Suprapubic skin (tissue), 4 donors: ENCODE data around the gene HES3. TPM values are rescaled to one million over a fixed set of nuclear protein-coding genes. Genes with fewer than 3 reads are reported as not detected.

Experiments
- DNase-seq, 2 donors: peaks; one replicate each; pipeline ENCODE4 v3.0.0-alpha.2; 2019; ENCODE audit warnings: low spot score in 2 of 2
- H3K27ac ChIP-seq: fragments of 200-600 bp; sonication (generic); one replicate; pipeline ENCODE4 v1.5.1; 2019
- H3K27me3 ChIP-seq: fragments of 200-600 bp; sonication (generic); one replicate; pipeline ENCODE4 v1.5.1; 2019
- H3K36me3 ChIP-seq: fragments of 200-600 bp; sonication (generic); one replicate; pipeline ENCODE4 v1.5.1; 2019
- H3K4me1 ChIP-seq: fragments of 200-600 bp; sonication (generic); one replicate; pipeline ENCODE4 v1.5.1; 2019
- H3K4me3 ChIP-seq: fragments of 200-600 bp; sonication (generic); one replicate; pipeline ENCODE4 v1.5.1; 2019; ENCODE audit warnings: mild to moderate bottlenecking
- H3K9me3 ChIP-seq: fragments of 200-600 bp; sonication (generic); one replicate; pipeline ENCODE4 v1.5.1; 2019
- CTCF ChIP-seq, 2 donors: fragments of 200-600 bp in 1 of 2; fragments of 450-650 bp in 1 of 2; sonication (generic) in 1 of 2; IDR thresholded peaks; one replicate each; pipeline ENCODE4 v1.5.1; 2016 to 2019; ENCODE audit warnings: antibody characterized with exemption in 2 of 2, mild to moderate bottlenecking in 1 of 2, moderate library complexity in 1 of 2
- EP300 ChIP-seq: sonication (generic); formaldehyde crosslinking; IDR thresholded peaks from one replicate; pipeline ENCODE4 v1.6.1; 2017; ENCODE audit warnings: antibody characterized with exemption
- POLR2A ChIP-seq, 2 donors: fragments of 450-650 bp; IDR thresholded peaks; one replicate each; pipeline ENCODE4 v1.6.1; 2017; ENCODE audit warnings: antibody characterized with exemption in 2 of 2, mild to moderate bottlenecking in 2 of 2, moderate library complexity in 2 of 2
- POLR2AphosphoS5 ChIP-seq, 3 donors: sonication (generic); formaldehyde crosslinking; IDR thresholded peaks; one replicate each; pipeline ENCODE4 v1.6.1; 2017; ENCODE audit warnings: antibody characterized with exemption in 3 of 3
- WGBS: methylation state at CpG from one replicate; pipeline ENCODE4 v1.1.5; 2018; 5-methylcytosine and 5-hydroxymethylcytosine counted together
- total RNA-seq, 4 donors: library from RNA; depleted of rRNA; stranded (reverse); fragments of >200 nt; gene quantifications; one replicate each; pipeline ENCODE4 v1.1.0, GENCODE V29; 2016

HES3 gene
- total RNA-seq, 4 donors from 2014 or later = not detected

GRCh38 chr1:6251681-6252373 is 7.8 kb downstream of the HES3 start:
- H3K9me3 ChIP-seq = no peaks in the 10 kb centered on the region
- H3K27me3 ChIP-seq = peaks cover 45% of the 10 kb centered on the region
- peaks cover 16% of the 10 kb centered on the region for H3K36me3 ChIP-seq
- no peak for DNase-seq
- 87% methylated on average over 10 of the region's 15 CpGs for WGBS
- H3K4me3 ChIP-seq = no peak overlapping the region
- TF ChIP-seq POLR2A (IDR thresholded peaks at IDR 0.05) (no peak), POLR2AphosphoS5 (IDR thresholded peaks at IDR 0.05) (no peak), EP300 (no peak), CTCF (IDR thresholded peaks at IDR 0.05) (no peak)
- peaks cover 16% of the 10 kb centered on the region for H3K4me1 ChIP-seq
- H3K27ac ChIP-seq = no peak overlapping the region

GRCh38 chr1:6252374-6252710 is 8.4 kb downstream of the HES3 start:
- Histone ChIP-seq H3K4me3 (no peak overlapping the region), H3K9me3 (no peaks in the 10 kb centered on the region), H3K36me3 (peaks cover 16% of the 10 kb centered on the region), H3K4me1 (peaks cover 15% of the 10 kb centered on the region), H3K27ac (no peak overlapping the region), H3K27me3 (peaks cover 44% of the 10 kb centered on the region)
- WGBS = 92% methylated on average over 2 of the region's 4 CpGs
- TF ChIP-seq CTCF (IDR thresholded peaks at IDR 0.05) = no peak
- TF ChIP-seq EP300 = no peak
- DNase-seq = no peak

GRCh38 chr1:6253380-6253779 is 9.4 kb downstream of the HES3 start:
- TF ChIP-seq POLR2AphosphoS5 (IDR thresholded peaks at IDR 0.05) (no peak), POLR2A (IDR thresholded peaks at IDR 0.05) (no peak), EP300 (no peak), CTCF (IDR thresholded peaks at IDR 0.05) (no peak)
- H3K4me3 ChIP-seq = no peak overlapping the region
- DNase-seq = no peak
- no peaks in the 10 kb centered on the region for H3K9me3 ChIP-seq
- 100% methylated on average over 2 of the region's 9 CpGs for WGBS
- peaks cover 16% of the 10 kb centered on the region for H3K36me3 ChIP-seq
- no peak overlapping the region for H3K27ac ChIP-seq
- H3K27me3 ChIP-seq = peaks cover 35% of the 10 kb centered on the region
- H3K4me1 ChIP-seq = peaks cover 25% of the 10 kb centered on the region

- TF ChIP-seq CTCF (IDR thresholded peaks at IDR 0.05) = no peak
- no peak for TF ChIP-seq POLR2A (IDR thresholded peaks at IDR 0.05)
- TF ChIP-seq EP300 = no peak
- no peak for TF ChIP-seq POLR2AphosphoS5 (IDR thresholded peaks at IDR 0.05)
- H3K4me3 ChIP-seq = no peak overlapping the region
- H3K4me1 ChIP-seq = peaks cover 29% of the 10 kb centered on the region
- WGBS = 83% methylated on average over 11 of the region's 16 CpGs
- no peak overlapping the region for H3K27ac ChIP-seq
- no peaks in the 10 kb centered on the region for H3K9me3 ChIP-seq
- no peak for DNase-seq
- H3K27me3 ChIP-seq = peaks cover 22% of the 10 kb centered on the region
- H3K36me3 ChIP-seq = peaks cover 16% of the 10 kb centered on the region
These were observed 10.7 kb downstream of the HES3 start for GRCh38 chr1:6254691-6255090.

- no peak for DNase-seq
- no peak overlapping the region for H3K4me3 ChIP-seq
- H3K36me3 ChIP-seq = peaks cover 16% of the 10 kb centered on the region
- H3K9me3 ChIP-seq = no peaks in the 10 kb centered on the region
- H3K27ac ChIP-seq = no peak overlapping the region
- peaks cover 40% of the 10 kb centered on the region for H3K4me1 ChIP-seq
- TF ChIP-seq CTCF (IDR thresholded peaks at IDR 0.05) (no peak), EP300 (no peak), POLR2AphosphoS5 (IDR thresholded peaks at IDR 0.05) (no peak), POLR2A (IDR thresholded peaks at IDR 0.05) (no peak)
- WGBS = 69% methylated on average over 13 of the region's 13 CpGs
- peaks cover 4% of the 10 kb centered on the region for H3K27me3 ChIP-seq
These were observed 12.7 kb downstream of the HES3 start for GRCh38 chr1:6256645-6257044.
